K562 (cell line): ENCODE results near the gene PLEKHH2. TPM values are rescaled to one million over a fixed set of nuclear protein-coding genes. Genes with fewer than 3 reads are reported as not detected.

Source experiments
- ARHGAP35 ChIP-seq: fragments of 450-650 bp; IDR thresholded peaks from 2 replicates; pipeline ENCODE4 v1.6.1; 2018; ENCODE audit not compliant: partially characterized antibody
- ARID4B ChIP-seq: sonication (generic); formaldehyde crosslinking; IDR thresholded peaks from 2 replicates; pipeline ENCODE4 v1.8.0; 2022; ENCODE audit warnings: mild to moderate bottlenecking, missing genetic modification reagents
- CBX8 ChIP-seq: fragments of 200-600 bp; sonication (generic); IDR thresholded peaks from 2 replicates; pipeline ENCODE4 v1.6.1; 2012; ENCODE audit warnings: borderline replicate concordance, mixed run types, low read depth, mild to moderate bottlenecking, moderate library complexity, mixed read lengths, low read length, control low read depth, inconsistent platforms; ENCODE audit not compliant: poor library complexity, severe bottlenecking; ENCODE audit errors: extremely low read depth
- FIP1L1 ChIP-seq: fragments of 200-400 bp; formaldehyde crosslinking; IDR thresholded peaks from 2 replicates; pipeline ENCODE4 v1.6.1; 2018; ENCODE audit warnings: mild to moderate bottlenecking, low read depth, low read length; ENCODE audit not compliant: poor library complexity, severe bottlenecking
- FOXK1 ChIP-seq: sonication (generic); formaldehyde crosslinking; IDR thresholded peaks from 2 replicates; pipeline ENCODE4 v1.8.0; 2022; ENCODE audit warnings: missing genetic modification reagents, mild to moderate bottlenecking, borderline replicate concordance
- HEY1 ChIP-seq: fragments of 250-450 bp; sonication (Bioruptor Pico); IDR thresholded peaks from 2 replicates; pipeline ENCODE4 v1.5.0; 2020; ENCODE audit warnings: mild to moderate bottlenecking, moderate library complexity, borderline replicate concordance
- HOMEZ ChIP-seq: fragments of 250-450 bp; sonication (Bioruptor Pico); IDR thresholded peaks from 2 replicates; pipeline ENCODE4 v1.4.0; 2020; ENCODE audit warnings: mild to moderate bottlenecking, moderate library complexity
- MNT ChIP-seq, 2 experiments: fragments of 450-650 bp; conservative IDR thresholded peaks; 2 replicates each; pipeline ENCODE4 v1.6.1; 2017; ENCODE audit warnings: mild to moderate bottlenecking in 2 of 2, moderate library complexity in 2 of 2
- NFE2 ChIP-seq: IDR thresholded peaks from 2 replicates; pipeline ENCODE4 v1.6.1; 2014; ENCODE audit warnings: antibody characterized with exemption, low read depth
- RBM25 ChIP-seq: fragments of 200-400 bp; formaldehyde crosslinking; IDR thresholded peaks from 2 replicates; pipeline ENCODE4 v1.6.1; 2018; ENCODE audit warnings: low read length, low read depth, moderate library complexity; ENCODE audit not compliant: severe bottlenecking
- TAF15 ChIP-seq: fragments of 200-400 bp; formaldehyde crosslinking; IDR thresholded peaks from 2 replicates; pipeline ENCODE4 v1.6.1; 2017; ENCODE audit warnings: mild to moderate bottlenecking, low read depth, low read length, moderate library complexity
- ZNF184 ChIP-seq: sonication (generic); formaldehyde crosslinking; IDR thresholded peaks from 2 replicates; pipeline ENCODE4 v1.5.0; 2020; ENCODE audit warnings: missing genetic modification reagents
- polyA plus RNA-seq, 8 experiments: library from polyadenylated mRNA; depleted of rRNA in 4 of 8; stranded (reverse) in 5 of 8; unstranded in 3 of 8; fragments of >200 nt; fragmentation: Nextera tagmentation in 2 of 8; fragmentation: Illumina TruSeq in 1 of 8; extraction: Ambion mirVana in 2 of 8; extraction: Trizol in 1 of 8; gene quantifications; 2 replicates each; pipeline versions ENCODE4 v1.2.1 to v1.2.3, GENCODE V29; 2011 to 2014; ENCODE audit warnings: inconsistent platforms in 1 of 8, missing spikeins in 1 of 8
- total RNA-seq, 7 experiments: library from RNA; depleted of rRNA in 6 of 7; stranded (reverse); fragments of >200 nt in 6 of 7; fragmentation: Illumina TruSeq in 2 of 7; extraction: Trizol in 2 of 7; gene quantifications; 2 replicates each; pipeline versions ENCODE4 v1.2.1 to v1.2.3, GENCODE V29; 2011 to 2021; ENCODE audit warnings: low replicate concordance in 1 of 7

The PLEKHH2 gene
- total and polyA plus RNA-seq, 9 of the 15 experiments (the other 6 are each of a cell fraction or from before 2014, with no cell fraction given): 0.77 to 13.5 (median 2.7) TPM

- TF ChIP-seq ARID4B (CRISPR knock-in tag) (peak; percentile 99), HEY1 (CRISPR knock-in tag) (no peak), CBX8 (no peak), TAF15 (no peak), RBM25 (peak; percentile 61), ARHGAP35 (peak; percentile 84), NFE2 (no peak), FIP1L1 (no peak), MNT (conservative IDR thresholded peaks at IDR 0.05) (peak; percentile 96 to 98), ZNF184 (CRISPR knock-in tag) (no peak), HOMEZ (no peak), FOXK1 (CRISPR knock-in tag) (peak; percentile 79; the same call in 1 of the 2 replicates)
These were observed 41.3 kb upstream of the PLEKHH2 start, which contains the start of gene THADA (continued) for GRCh38 chr2:43595603-43596412.
